Muscle layer of colon (tissue), 2 donors: Measurements from ENCODE around the gene MUC5B.
"Not testable (repeated sequence)": the region's sequence is repeated elsewhere in the genome, so short reads cannot be mapped to it uniquely, and the experiment has no call there.

Experiments
- H3K27ac ChIP-seq: one replicate; pipeline ENCODE4 v1.7.0; 2013; ENCODE audit warnings: low read depth, mild to moderate bottlenecking, low read length, moderate library complexity
- H3K27me3 ChIP-seq, 2 donors: one replicate each; pipeline ENCODE4 v1.7.0; 2013; ENCODE audit warnings: low read length in 2 of 2, mild to moderate bottlenecking in 2 of 2; ENCODE audit not compliant: insufficient read depth in 2 of 2, control insufficient read depth in 1 of 2
- H3K36me3 ChIP-seq: one replicate; pipeline ENCODE4 v1.7.0; 2013; ENCODE audit warnings: mild to moderate bottlenecking, low read length; ENCODE audit not compliant: insufficient read depth
- H3K4me1 ChIP-seq: one replicate; pipeline ENCODE4 v1.7.0; 2013; ENCODE audit warnings: mild to moderate bottlenecking, low read length; ENCODE audit not compliant: insufficient read depth
- H3K4me3 ChIP-seq, 2 donors: one replicate each; pipeline ENCODE4 v1.7.0; 2013; ENCODE audit warnings: low read length in 2 of 2, low read depth in 1 of 2, mild to moderate bottlenecking in 1 of 2, moderate library complexity in 1 of 2
- H3K9ac ChIP-seq: one replicate; pipeline ENCODE4 v1.7.0; 2013; ENCODE audit warnings: low read length
- H3K9me3 ChIP-seq: one replicate; pipeline ENCODE4 v1.7.0; 2013; ENCODE audit warnings: mild to moderate bottlenecking, low read length
- donor health status: abdominal sarcoma.
- donor health status: Adenocarcinoma of cecum.

The MUC5B gene

GRCh38 chr11:1207401-1208143 is 15.3 kb upstream of the MUC5B start:
- no peak overlapping the region for H3K9ac ChIP-seq
- no peaks in the 10 kb centered on the region for H3K4me1 ChIP-seq
- peaks cover 13% of the 10 kb centered on the region for H3K9me3 ChIP-seq
- H3K27ac ChIP-seq, result no peak overlapping the region
- peaks cover 0 to 11% of the 10 kb centered on the region in 2 donors for H3K27me3 ChIP-seq
- no peak overlapping the region for H3K4me3 ChIP-seq
- H3K36me3 ChIP-seq, result no peaks in the 10 kb centered on the region

- no peaks in the 10 kb centered on the region for H3K36me3 ChIP-seq
- peaks cover 0 to 11% of the 10 kb centered on the region in 2 donors for H3K27me3 ChIP-seq
- H3K4me3 ChIP-seq, result no peak overlapping the region
Measured at GRCh38 chr11:1208144-1208393, 14.8 kb upstream of the MUC5B start.

GRCh38 chr11:1208394-1209261 is 14.2 kb upstream of the MUC5B start:
- H3K9ac ChIP-seq, result no peak overlapping the region
- no peaks in the 10 kb centered on the region for H3K4me1 ChIP-seq
- no peak overlapping the region for H3K27ac ChIP-seq
- no peak overlapping the region for H3K4me3 ChIP-seq
- H3K9me3 ChIP-seq, result peaks cover 13% of the 10 kb centered on the region
- H3K36me3 ChIP-seq, result no peaks in the 10 kb centered on the region
- peaks cover 0 to 6% of the 10 kb centered on the region in 2 donors for H3K27me3 ChIP-seq

More at GRCh38 chr11:1208144-1208393, 14.8 kb upstream of the MUC5B start:
- Histone ChIP-seq H3K4me1 (no peaks in the 10 kb centered on the region), H3K27ac (no peak overlapping the region), H3K9ac (no peak overlapping the region), H3K9me3 (peaks cover 13% of the 10 kb centered on the region)

DNA sequence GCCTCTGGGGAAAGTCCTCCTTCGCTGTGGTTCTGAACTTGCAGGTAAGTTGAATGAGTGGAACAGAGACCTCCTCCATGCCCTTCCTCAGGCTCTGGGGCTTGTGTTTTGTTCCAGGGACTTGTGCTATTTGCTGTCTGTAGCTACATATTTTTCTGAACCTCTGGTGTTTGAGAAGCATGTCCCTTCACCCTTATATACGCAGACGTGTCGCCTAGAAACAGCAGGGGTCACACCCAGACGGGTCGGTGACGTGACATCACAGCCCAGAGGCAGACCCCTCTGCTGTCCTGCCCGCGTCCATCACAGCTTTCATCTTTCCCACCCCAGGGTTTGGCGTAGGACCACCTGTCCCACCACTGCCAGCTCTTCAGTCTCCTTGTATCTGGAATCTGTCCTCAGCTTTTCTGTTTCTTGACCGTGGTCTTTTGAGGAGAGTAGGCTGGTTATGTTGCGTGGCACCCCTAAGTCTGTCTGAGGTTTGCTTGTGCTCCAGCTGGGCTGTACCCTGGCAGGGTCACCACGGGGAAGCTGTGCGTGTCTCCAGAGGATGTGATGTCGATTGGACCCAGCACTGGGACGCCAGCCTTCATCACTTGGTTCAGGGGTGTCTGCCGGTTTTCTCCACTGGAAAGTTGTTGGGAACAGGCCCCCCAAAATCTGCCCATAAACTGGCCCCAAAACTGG is 13.4 kb upstream of the MUC5B start:
- Histone ChIP-seq H3K4me1 (no peaks in the 10 kb centered on the region), H3K9me3 (peaks cover 13% of the 10 kb centered on the region), H3K36me3 (no peaks in the 10 kb centered on the region), H3K27ac (no peak overlapping the region), H3K9ac (no peak overlapping the region), H3K4me3 (no peak overlapping the region), H3K27me3 (no peaks in the 10 kb centered on the region)

GRCh38 chr11:1211838-1212237 is 11.0 kb upstream of the MUC5B start:
- Histone ChIP-seq H3K9ac (no peak overlapping the region), H3K27ac (no peak overlapping the region), H3K27me3 (no peaks in the 10 kb centered on the region), H3K9me3 (peaks cover 13% of the 10 kb centered on the region), H3K4me3 (no peak overlapping the region), H3K36me3 (no peaks in the 10 kb centered on the region), H3K4me1 (no peaks in the 10 kb centered on the region)

DNA sequence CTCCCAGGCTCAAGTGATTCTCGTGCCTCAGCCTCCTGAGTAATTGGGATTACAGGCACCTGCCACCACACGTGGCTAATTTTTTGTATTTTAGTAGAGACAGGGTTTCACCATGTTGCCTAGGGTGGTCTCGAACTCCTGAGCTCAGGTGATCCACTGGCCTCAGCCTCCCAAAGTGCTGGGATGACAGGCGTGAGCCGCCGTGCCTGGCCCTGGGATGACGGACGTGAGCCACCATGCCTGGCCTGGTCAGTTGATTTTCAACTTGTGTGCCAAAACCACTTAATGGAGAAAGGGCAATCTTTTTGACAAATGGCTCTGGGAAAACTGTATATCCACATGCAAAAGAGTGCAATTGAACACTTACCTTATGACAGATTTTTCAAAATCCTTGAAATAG is 7.0 kb upstream of the MUC5B start:
- not testable (repeated sequence) for H3K27me3 ChIP-seq, H3K4me3 ChIP-seq, H3K9ac ChIP-seq, H3K4me1 ChIP-seq, H3K36me3 ChIP-seq, H3K27ac ChIP-seq
- peaks cover 13% of the 10 kb centered on the region for H3K9me3 ChIP-seq

DNA sequence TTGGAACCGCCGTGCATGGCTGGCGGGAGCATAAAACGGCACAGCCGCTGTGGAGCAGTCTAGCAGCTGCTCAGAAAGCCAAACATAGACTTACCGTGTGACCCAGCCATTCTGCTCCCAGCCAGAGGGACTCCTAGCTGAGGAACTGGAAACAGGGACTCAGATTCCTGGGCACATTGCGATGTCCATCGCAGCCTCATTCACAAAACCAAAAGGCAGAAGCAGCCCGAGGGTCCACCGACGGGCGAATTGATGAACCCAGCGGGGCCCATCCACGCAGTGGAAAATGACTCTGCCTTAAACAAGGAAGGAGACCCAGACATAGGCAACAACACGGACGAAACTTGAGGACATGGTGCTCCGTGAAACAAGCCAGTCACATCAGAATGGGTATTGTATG is 5.7 kb upstream of the MUC5B start:
- Histone ChIP-seq H3K27ac (no peak overlapping the region), H3K9ac (no peak overlapping the region), H3K4me1 (no peaks in the 10 kb centered on the region), H3K4me3 (no peak overlapping the region), H3K9me3 (peaks cover under 1% of the 10 kb centered on the region), H3K27me3 (peaks cover 0 to 19% of the 10 kb centered on the region in 2 donors), H3K36me3 (no peaks in the 10 kb centered on the region)

DNA sequence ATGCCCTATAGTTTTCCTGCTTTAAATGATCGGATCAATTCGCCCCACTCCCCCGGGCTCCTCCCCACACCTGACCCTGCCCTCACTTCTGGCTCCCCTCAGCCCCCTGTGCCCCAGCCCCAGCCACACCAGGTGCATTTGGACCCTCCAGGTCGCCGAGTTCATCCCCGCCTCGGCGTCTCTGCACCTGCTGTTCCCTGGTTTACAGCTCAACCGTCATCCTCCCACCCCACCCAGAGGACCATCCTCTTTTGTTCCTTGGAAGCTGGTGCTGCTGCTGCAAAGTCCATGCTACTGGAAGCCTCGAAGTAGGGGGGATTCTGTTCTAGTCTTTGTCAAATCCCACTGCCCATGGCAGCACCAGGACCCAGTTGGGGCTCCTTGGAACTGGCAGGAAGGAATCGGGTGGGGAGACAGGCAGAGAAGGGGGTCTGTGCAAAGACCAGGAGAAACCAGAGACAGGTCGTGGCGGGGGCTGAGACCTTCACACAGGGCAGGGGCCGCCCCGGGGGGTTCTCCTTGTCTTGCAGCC is 4.5 kb upstream of the MUC5B start:
- Histone ChIP-seq H3K4me3 (no peak overlapping the region), H3K27me3 (peaks cover 0 to 30% of the 10 kb centered on the region in 2 donors), H3K36me3 (no peaks in the 10 kb centered on the region), H3K27ac (no peak overlapping the region), H3K9ac (no peak overlapping the region), H3K4me1 (no peaks in the 10 kb centered on the region), H3K9me3 (no peaks in the 10 kb centered on the region)

- Histone ChIP-seq H3K36me3 (no peaks in the 10 kb centered on the region), H3K27ac (no peak overlapping the region), H3K9ac (no peak overlapping the region), H3K9me3 (no peaks in the 10 kb centered on the region), H3K4me1 (no peaks in the 10 kb centered on the region), H3K4me3 (no peak overlapping the region), H3K27me3 (peaks cover 0 to 36% of the 10 kb centered on the region in 2 donors)
Measured at GRCh38 chr11:1218788-1219445, 3.9 kb upstream of the MUC5B start.

- no peak overlapping the region for H3K9ac ChIP-seq
- H3K36me3 ChIP-seq, result no peaks in the 10 kb centered on the region
- H3K9me3 ChIP-seq, result no peaks in the 10 kb centered on the region
- H3K4me1 ChIP-seq, result no peaks in the 10 kb centered on the region
- peaks cover 0 to 39% of the 10 kb centered on the region in 2 donors for H3K27me3 ChIP-seq
- H3K27ac ChIP-seq, result no peak overlapping the region
- no peak overlapping the region for H3K4me3 ChIP-seq
Measured at GRCh38 chr11:1219446-1219833, 3.4 kb upstream of the MUC5B start.
